ENCODE results near the gene MAML2.
"Not testable (repeated sequence)": the region's sequence is repeated elsewhere in the genome, so short reads cannot be mapped to it uniquely, and the experiment has no call there.

The MAML2 gene

DNA sequence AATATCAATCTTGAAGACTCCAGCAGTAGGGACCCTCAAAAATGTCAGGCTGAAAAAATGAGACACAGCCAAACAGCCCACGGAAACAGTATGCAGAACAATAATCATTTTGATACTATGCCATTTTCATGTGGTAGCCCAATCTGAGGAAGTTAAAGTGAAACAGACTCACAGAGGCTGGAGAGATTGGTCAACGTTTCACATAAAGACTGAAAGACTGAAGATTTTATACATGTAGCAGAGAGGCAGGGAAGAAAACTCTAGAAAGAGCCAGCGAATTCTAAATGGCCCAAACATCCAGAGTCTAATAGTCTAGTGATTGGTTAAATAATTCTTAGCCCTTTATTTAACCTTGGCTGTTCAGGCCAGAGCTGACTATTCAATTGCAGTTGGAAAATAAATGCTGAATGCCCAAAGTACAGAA lies 49.4 kb downstream of the MAML2 start:
- no peak for DNase-seq (ENCODE audit: extremely low read depth, low read depth)
- TF ChIP-seq, protein P1, sequence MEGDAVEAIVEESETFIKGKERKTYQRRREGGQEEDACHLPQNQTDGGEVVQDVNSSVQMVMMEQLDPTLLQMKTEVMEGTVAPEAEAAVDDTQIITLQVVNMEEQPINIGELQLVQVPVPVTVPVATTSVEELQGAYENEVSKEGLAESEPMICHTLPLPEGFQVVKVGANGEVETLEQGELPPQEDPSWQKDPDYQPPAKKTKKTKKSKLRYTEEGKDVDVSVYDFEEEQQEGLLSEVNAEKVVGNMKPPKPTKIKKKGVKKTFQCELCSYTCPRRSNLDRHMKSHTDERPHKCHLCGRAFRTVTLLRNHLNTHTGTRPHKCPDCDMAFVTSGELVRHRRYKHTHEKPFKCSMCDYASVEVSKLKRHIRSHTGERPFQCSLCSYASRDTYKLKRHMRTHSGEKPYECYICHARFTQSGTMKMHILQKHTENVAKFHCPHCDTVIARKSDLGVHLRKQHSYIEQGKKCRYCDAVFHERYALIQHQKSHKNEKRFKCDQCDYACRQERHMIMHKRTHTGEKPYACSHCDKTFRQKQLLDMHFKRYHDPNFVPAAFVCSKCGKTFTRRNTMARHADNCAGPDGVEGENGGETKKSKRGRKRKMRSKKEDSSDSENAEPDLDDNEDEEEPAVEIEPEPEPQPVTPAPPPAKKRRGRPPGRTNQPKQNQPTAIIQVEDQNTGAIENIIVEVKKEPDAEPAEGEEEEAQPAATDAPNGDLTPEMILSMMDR (IDR thresholded peaks at IDR 0.05; ENCODE audit: low read depth, low read length) = no peak

DNA sequence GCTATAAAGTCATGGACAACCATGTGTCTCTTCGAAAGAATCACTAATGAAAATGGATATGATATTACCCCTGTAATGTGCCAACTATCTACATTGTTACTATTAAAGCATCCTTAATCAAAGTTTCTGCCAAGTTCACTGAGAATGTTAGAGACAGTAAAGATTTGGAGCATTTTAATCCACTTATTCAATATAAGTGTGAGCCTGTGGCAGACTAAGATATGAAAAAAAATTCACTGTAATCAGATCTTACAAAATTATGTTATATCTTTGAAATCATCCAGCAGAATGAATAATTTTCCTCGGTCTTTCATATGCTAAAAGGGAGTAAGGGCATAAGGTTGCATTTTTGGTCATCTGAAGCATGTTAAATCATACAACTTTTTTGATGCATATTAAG lies 49.9 kb downstream of the MAML2 start:
- TF ChIP-seq, protein P1 (IDR thresholded peaks at IDR 0.05; ENCODE audit: low read depth, low read length) = no peak
- no peak for DNase-seq (ENCODE audit: extremely low read depth, low read depth)

DNA sequence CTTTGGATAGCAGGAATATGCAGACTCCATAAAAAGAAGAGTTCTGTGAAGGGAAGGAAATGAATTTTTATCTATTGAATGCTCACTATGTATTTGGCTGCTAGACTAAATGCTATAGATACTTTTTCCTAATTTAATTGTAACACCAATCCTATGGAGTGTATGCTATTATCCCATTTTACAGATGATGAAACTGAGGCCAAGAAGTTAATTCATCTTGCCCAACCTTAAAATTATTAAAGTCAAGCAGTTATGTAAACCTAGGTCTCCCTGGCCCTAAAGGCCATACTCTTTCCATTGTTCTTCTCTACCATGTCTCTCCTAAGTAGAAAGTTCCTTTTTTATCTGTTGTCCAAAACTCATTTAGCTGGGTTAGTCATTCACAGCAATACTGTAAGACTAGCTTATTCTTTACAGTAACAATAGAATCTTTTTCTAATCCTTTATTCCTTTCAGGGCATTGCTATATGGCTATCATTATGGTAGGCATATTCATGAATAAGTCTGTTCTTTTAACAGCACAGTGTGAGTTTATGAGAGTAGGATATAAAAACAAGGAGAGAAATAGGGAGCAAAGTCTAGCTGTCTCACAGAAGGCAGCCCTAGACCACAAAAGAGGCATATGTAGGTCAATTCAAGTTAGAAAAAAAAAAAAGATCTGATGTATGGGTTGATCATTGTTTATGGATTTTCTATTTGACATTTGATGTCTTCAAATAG lies 50.5 kb downstream of the MAML2 start:
- TF ChIP-seq, protein P1 (IDR thresholded peaks at IDR 0.05; ENCODE audit: low read depth, low read length) = no peak
- DNase-seq (ENCODE audit: extremely low read depth, low read depth) = no peak

DNA sequence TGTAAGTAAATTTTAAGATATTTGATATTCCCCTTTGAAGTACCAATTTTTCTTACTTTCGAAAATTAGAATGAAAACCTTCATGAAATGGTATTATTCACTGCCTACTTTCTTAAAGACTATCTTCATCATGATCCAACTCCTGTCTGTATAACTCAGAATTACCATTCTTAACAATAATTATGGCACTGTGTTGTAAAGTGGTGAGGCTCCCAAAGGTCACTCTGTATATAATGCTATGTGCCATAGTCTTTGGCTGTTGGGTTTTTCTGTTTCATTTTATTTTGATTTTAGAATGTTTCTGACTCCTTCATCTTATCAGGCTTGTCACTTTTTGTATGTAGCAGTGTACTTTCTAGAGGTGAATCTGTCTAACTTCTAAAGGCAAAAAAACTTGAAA lies 52.4 kb downstream of the MAML2 start:
- no peak for DNase-seq (ENCODE audit: extremely low read depth, low read depth)
- TF ChIP-seq, protein P1 (IDR thresholded peaks at IDR 0.05; ENCODE audit: low read depth, low read length) = no peak

DNA sequence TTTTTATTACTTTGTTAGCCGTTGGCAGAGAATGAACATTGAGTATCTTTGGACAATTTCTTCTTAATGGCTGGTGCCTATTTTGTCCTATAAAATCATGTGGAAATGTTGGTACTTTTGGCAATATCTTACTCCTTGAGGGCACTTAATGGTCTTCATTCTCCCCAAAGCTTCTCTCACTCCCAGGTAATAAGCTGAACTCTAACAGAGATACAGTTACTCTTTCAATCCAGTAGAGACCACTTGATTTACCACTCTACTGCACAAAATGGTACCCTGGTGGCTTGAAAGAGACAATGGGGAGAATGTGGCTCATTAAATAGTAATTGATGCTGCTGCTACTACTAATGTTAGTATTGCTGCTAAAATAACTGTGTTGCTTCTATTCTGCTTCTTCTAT lies 53.0 kb downstream of the MAML2 start:
- TF ChIP-seq, protein P1 (IDR thresholded peaks at IDR 0.05; ENCODE audit: low read depth, low read length) = no peak
- DNase-seq (ENCODE audit: extremely low read depth, low read depth) = no peak

DNA sequence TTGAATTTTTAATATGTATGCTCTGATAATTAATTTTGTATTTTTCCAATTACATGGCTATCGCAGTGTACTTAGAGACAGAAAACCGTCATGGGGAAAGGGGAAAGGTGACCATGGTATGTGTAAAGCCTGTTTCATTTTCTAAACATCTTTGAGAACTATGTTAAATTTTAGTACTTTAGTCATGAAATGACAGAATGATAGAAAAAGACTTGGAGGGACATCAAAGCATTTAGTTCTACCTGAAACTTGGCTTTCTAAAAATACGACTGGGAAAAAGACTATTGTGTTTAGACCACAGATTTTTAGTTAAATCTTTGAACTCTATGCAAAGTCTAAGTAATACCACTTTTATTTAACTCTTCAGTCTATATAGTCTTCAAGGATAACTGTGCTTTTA lies 54.1 kb downstream of the MAML2 start:
- TF ChIP-seq, protein P1 (IDR thresholded peaks at IDR 0.05; ENCODE audit: low read depth, low read length) = no peak
- DNase-seq (ENCODE audit: extremely low read depth, low read depth) = no peak

DNA sequence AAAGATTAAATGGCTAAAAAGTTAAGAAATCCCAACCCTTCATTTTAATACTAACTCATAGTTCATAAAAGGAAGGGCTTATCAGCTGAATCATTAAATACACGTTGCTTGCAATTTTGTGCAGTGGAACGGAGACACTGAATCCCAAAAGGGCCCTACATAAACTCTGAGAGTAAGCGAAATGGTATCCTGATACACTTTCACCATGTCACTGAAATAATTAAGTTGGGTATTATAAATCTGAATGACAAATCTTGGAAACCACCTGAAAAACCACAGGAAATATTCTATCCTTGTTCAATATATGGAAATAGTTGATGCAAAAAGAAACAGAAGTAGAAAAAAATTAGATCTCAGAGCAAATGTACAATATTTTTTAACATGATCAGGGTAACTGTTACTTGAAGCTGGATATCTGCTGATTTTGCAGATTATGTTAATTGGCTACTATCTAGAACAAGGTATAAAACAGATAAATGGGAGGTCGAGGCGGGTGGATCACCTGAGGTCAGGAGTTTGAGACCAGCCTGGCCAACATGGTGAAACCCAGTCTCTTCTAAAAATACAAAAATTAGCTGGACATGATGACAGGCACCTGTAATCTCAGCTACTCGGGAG lies 55.1 kb downstream of the MAML2 start:
- no peak for DNase-seq (ENCODE audit: extremely low read depth, low read depth)
- TF ChIP-seq, protein P1 (IDR thresholded peaks at IDR 0.05; ENCODE audit: low read depth, low read length) = no peak

DNA sequence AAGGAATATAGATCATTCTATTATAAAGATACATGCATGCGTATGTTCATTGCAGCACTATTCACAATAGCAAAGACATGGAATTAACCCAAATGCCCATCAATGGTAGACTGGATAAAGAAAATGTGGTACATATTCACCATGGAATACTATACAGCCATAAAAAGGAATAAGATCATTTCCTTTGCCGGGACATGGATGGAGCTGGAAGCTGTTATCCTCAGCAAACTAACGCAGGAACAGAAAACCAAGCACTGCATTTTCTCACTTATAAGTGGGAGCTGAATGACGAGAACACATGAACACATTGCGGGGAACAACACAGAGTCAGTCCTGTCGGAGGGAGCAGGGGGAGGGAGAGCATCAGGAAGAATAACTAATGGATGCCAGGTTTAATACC lies 57.0 kb downstream of the MAML2 start:
- not testable (repeated sequence) for DNase-seq (ENCODE audit: extremely low read depth, low read depth)
